Urinary bladder (tissue), 4 donors: ENCODE data around the gene PSME3IP1. TPM values are rescaled to one million over a fixed set of nuclear protein-coding genes. Genes with fewer than 3 reads are reported as not detected.

Experiments used
- DNase-seq: peaks from one replicate; pipeline ENCODE4 v3.0.0-alpha.2; 2015; ENCODE audit errors: extremely low spot score
- H3K27ac ChIP-seq: one replicate; pipeline ENCODE4 v1.5.1; 2013; ENCODE audit warnings: low read depth, mild to moderate bottlenecking, moderate library complexity
- H3K36me3 ChIP-seq: one replicate; pipeline ENCODE4 v1.6.1; 2013; ENCODE audit warnings: mild to moderate bottlenecking, moderate library complexity; ENCODE audit not compliant: insufficient read depth
- H3K4me1 ChIP-seq: one replicate; pipeline ENCODE4 v1.6.1; 2013; ENCODE audit warnings: mild to moderate bottlenecking, moderate library complexity; ENCODE audit not compliant: insufficient read depth
- H3K4me3 ChIP-seq: one replicate; pipeline ENCODE4 v1.5.1; 2013; ENCODE audit warnings: low read depth, low read length
- WGBS: extraction: QIAGEN DNeasy Blood & Tissue Kit; methylation state at CpG from one replicate; pipeline ENCODE4 v1.1.7; 2013; 5-methylcytosine and 5-hydroxymethylcytosine counted together
- polyA plus RNA-seq: library from polyadenylated mRNA; stranded (reverse); fragments of 200-250 nt; gene quantifications from one replicate; pipeline ENCODE4 v1.2.3, GENCODE V29; 2013
- total RNA-seq: library from RNA; depleted of rRNA; stranded (reverse); fragments of >200 nt; gene quantifications from one replicate; pipeline ENCODE4 v1.2.3, GENCODE V29; 2014
- donor health status: healthy with polysubstance abuse.
- donor health status: healthy.

The PSME3IP1 gene
- total and polyA plus RNA-seq, 2 donors: 61.8 to 63.1 TPM

DNA sequence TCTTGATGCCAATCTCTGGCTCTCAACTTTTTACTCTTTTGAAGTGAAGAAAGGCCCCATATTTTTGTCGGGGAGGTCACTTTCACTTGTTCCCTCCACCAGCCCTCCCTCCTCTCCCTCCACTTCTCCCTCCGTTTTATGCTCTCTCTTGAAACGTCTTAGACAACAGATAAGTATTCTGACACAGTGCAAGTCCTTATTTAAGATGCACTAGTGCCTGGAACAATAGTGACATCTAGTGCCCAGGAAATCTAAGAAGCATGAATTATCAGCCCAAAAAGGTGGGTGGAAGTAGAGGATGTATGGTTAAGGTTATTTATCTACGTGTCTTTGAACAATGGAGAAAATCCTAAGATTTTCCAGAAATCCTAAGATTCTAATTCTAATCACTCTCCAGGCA lies 17.9 kb downstream of the PSME3IP1 start:
- Histone ChIP-seq H3K4me1 (no peaks in the 10 kb centered on the region), H3K36me3 (peaks cover 10% of the 10 kb centered on the region), H3K27ac (no peak overlapping the region), H3K4me3 (no peak overlapping the region)
- DNase-seq: no peak
- WGBS: 13% methylated on average over 4 of the region's 4 CpGs

DNA sequence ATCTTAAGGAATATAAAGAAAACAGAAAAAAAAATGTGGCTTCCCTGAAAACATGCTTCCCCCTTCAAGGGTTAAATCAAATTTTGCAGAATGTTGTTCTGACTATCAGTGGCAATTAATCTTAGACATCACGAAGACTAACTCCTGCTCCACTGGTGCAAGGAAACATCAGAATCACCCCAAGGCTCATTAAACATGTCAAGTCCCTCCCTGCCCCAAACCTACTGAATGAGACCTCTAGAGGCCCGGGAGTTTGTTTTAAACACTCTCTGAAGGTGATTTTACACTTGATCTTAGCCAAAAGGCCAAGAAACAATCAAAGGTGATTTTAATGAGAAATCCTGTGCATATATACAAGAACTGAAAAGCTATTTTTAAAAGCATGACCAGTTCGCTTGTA lies 18.3 kb downstream of the PSME3IP1 start:
- Histone ChIP-seq H3K36me3 (peaks cover 10% of the 10 kb centered on the region), H3K4me3 (no peak overlapping the region), H3K4me1 (no peaks in the 10 kb centered on the region), H3K27ac (no peak overlapping the region)
- WGBS: 67% methylated on average over 3 of the region's 3 CpGs
- no peak for DNase-seq

DNA sequence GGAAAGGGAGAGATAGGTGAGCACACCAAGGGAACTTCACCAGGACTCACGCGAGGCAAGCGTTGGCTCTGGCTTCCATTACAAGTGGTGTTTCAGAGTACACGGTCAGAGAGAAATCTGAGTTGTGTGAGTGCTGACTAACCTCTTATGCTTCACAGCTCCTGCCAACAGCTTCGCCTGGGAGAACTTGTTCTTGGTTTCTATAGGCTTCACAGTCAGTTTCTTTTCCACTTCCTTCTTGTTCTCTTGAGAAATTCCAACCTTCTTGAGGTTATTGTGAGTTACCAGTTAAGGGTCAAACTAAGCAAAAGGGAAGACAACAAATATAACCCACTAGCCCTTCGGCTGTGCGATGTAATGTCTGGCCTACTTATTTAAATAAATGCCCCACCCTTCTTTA lies 18.9 kb downstream of the PSME3IP1 start:
- WGBS: 83% methylated on average over 7 of the region's 7 CpGs
- no peak overlapping the region for H3K27ac ChIP-seq
- H3K36me3 ChIP-seq: peaks cover 10% of the 10 kb centered on the region

DNA sequence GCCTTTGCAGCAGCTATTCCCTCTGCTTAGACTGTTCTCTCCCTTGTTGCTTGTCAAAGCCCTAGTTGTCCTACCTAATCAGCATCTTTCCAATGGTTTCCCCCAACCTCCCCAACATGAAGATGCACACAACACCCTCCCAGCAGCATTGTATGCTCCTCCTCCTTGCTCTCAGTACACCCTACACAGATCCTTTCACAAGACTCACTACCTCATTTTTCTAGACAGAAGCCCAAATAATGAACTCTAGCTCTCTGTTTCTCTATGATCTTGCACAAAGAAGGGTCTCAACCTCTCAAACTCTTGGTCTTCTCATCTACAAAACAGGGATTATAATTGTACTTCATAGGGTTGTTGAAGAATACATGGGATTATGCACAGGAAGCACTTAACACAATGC lies 19.4 kb downstream of the PSME3IP1 start:
- DNase-seq: no peak
- Histone ChIP-seq H3K27ac (no peak overlapping the region), H3K4me3 (no peak overlapping the region), H3K36me3 (peaks cover 6% of the 10 kb centered on the region), H3K4me1 (no peaks in the 10 kb centered on the region)

More for the DNA sequence above, 18.9 kb downstream of the PSME3IP1 start:
- no peak for DNase-seq
- Histone ChIP-seq H3K4me3 (no peak overlapping the region), H3K4me1 (no peaks in the 10 kb centered on the region)

DNA sequence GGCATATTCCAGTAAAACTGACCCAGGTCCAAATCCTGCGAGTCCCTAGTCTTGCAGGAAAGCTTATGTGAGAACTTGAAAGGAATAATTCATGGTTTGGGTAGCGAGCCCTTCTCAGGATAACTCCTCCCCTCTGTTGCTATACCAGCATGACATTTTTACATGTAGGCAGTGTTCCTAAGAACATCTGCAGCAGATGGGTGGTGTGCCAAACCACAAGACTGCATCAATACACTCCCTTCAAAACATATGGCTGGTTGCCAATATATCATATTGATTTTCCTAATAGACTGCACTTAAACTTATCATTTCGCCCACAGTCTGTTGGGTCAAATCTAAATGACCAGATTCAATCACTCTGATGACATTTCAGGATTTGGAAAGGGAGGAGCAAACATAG lies 19.9 kb downstream of the PSME3IP1 start:
- H3K27ac ChIP-seq: no peak overlapping the region
- H3K36me3 ChIP-seq: peaks cover 6% of the 10 kb centered on the region

DNA sequence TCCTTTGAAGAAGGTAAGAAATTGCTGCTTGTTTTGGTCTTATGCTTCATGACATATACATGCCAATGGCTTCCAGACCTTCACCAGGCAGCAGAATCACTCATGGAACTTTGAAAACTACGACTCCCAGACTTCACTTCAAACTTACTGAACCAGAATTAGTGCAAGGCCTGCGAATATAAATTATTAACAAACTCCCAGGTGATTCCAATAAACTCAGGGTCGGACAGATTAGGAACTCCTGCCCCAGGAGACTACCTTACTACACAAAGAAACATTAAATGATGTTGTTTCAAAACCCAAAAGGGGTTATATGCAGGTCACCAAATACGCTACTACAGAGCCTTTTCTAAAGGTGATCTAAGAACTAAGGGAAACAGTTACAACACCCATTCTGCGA lies 20.4 kb downstream of the PSME3IP1 start:
- H3K36me3 ChIP-seq: peaks cover 6% of the 10 kb centered on the region
- 91% methylated on average over 5 of the region's 5 CpGs for WGBS
- no peak for DNase-seq
- no peak overlapping the region for H3K27ac ChIP-seq
- no peaks in the 10 kb centered on the region for H3K4me1 ChIP-seq
- H3K4me3 ChIP-seq: no peak overlapping the region

More for the DNA sequence above, 19.9 kb downstream of the PSME3IP1 start:
- H3K4me3 ChIP-seq: no peak overlapping the region
- DNase-seq: no peak
- WGBS: 83% methylated on average over 3 of the region's 3 CpGs
- no peaks in the 10 kb centered on the region for H3K4me1 ChIP-seq

DNA sequence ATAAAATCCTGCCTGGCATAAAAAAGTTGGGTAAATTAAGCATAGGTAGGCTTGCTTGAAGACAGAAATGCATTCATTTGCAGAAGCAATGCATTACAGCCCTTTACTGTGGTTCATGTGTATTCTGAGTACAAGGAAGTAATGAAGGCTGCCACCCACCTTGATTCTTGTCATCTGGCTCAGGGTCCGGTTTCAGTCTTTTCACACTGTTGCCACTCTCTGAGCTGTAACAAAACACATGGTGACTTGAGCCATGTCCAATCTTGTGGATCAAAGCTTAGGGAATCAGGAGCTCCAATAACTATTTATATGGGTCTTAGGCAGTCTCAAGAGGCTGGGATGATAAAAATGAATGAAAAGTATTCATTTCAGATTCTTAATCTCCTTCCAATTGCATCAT lies 22.0 kb downstream of the PSME3IP1 start:
- Histone ChIP-seq H3K27ac (no peak overlapping the region), H3K36me3 (peaks cover 5% of the 10 kb centered on the region), H3K4me3 (no peak overlapping the region), H3K4me1 (no peaks in the 10 kb centered on the region)
- DNase-seq: no peak
- WGBS: 42% methylated on average over 1 of the region's 1 CpG

DNA sequence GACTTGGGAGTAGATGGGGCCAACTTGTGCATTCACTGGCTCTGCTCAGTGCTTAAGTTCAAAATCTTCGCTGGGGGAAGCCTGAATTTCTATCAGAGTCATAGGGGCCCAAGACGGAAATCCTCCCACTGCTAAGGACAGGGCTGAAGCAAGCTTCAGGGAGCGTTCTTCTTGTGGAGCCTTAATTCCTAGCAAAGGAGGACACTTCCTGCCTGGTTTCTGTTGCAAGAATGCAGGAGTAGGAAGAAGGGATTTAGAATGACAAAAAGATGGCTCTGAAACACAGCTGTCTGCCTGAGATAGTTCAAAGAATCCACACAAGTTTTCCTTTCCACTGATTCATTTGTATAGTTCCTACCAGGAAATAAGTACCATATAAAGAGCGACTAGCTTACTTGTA lies 26.4 kb downstream of the PSME3IP1 start:
- Histone ChIP-seq H3K27ac (no peak overlapping the region), H3K36me3 (peaks cover 3% of the 10 kb centered on the region), H3K4me3 (no peak overlapping the region), H3K4me1 (no peaks in the 10 kb centered on the region)
- WGBS: 74% methylated on average over 4 of the region's 4 CpGs
- no peak for DNase-seq

DNA sequence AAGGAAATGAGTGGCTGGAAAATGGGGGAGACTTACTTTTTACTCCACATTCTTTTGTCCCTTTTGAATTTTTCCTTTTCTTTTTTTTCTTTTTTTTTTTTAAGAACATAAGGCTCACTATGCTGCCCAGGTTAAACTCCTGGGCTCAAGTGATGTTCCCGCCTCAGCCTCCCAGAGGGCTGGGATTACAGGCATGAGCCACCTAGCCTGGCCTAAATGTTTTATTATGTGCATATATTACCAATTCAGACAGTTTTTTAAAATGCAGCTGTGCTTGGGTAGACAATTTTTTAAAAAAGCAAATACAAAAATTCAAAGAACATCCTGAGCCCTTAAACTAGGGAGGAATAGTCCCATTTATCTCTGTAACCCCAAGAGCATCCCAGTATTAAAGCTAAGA lies 28.3 kb downstream of the PSME3IP1 start:
- H3K36me3 ChIP-seq: no peaks in the 10 kb centered on the region
- H3K27ac ChIP-seq: no peak overlapping the region
- 100% methylated on average over 1 of the region's 1 CpG for WGBS
- DNase-seq: no peak
- no peak overlapping the region for H3K4me3 ChIP-seq
- no peaks in the 10 kb centered on the region for H3K4me1 ChIP-seq

DNA sequence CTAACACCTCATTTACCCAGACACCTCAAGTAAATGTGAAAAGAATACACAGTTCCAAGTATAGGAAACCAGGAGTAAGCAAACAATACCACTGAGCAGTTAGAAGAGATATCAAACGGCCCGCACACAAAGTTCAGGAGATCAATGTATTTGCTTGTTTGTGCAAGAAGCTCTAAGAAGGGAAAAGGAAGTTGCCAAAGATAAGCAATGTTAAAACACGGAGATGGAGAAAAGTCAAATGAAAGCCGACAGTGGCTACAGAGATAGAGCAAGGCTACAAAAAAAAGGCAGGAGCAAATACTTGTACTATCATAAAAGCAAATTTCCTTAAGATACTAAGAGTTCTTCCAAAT lies 29.5 kb downstream of the PSME3IP1 start:
- Histone ChIP-seq H3K4me1 (no peaks in the 10 kb centered on the region), H3K4me3 (no peak overlapping the region), H3K27ac (no peak overlapping the region), H3K36me3 (no peaks in the 10 kb centered on the region)
- DNase-seq: no peak
- 71% methylated on average over 4 of the region's 4 CpGs for WGBS

DNA sequence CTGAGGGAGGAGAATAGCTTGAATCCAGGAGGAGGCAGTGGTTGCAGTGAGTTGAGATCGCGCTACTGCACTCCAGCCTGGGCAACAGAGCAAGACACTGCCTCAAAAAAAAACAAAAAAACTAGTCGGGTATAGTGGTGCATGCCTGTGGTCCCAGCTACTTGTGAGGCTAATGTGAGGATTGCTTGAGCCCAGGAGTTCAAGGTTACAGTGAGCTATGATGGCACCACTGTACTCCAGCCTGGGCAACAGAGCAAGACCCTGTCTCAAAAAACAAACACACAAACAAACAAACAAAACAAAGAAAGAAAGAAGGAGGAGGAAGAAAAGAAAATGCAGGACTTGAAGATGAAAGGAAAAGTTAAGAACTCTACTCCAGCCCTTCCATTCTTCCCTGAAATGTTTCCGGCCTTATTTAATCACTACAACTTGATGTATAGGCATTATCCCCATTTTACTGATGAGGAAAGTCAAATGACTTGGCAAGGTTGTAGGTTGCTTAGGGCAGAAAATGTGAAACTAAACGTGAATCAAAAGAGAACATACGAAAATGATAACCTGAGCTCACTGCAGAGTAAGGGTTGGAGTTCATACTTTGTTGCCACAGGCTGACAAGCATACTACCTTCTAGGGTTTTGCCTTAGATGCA lies 30.0 kb downstream of the PSME3IP1 start:
- no peak overlapping the region for H3K27ac ChIP-seq
- WGBS: 89% methylated on average over 6 of the region's 6 CpGs
- H3K4me3 ChIP-seq: no peak overlapping the region
- no peak for DNase-seq
- no peaks in the 10 kb centered on the region for H3K4me1 ChIP-seq
- no peaks in the 10 kb centered on the region for H3K36me3 ChIP-seq

DNA sequence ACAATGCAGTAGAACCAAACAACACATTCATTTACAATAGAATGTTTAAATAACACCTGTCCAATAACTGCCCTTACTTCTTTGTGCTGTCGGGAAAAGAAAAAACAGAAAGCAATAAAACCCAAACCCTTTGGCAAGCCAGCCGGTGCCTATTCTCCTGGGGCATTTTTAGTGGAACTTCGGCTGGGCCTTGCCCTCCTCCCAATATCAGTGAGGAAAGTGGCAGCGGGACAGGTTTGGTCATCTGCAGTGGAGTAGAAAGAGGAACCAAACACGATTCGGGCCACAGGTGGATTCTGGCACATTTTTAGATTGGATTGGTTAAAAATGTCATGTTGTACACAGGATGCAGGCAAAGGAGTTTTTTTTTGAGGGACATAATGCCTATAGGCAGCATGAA lies 32.0 kb downstream of the PSME3IP1 start:
- no peaks in the 10 kb centered on the region for H3K4me1 ChIP-seq
- H3K27ac ChIP-seq: no peak overlapping the region
- 86% methylated on average over 6 of the region's 6 CpGs for WGBS
- no peaks in the 10 kb centered on the region for H3K36me3 ChIP-seq
- H3K4me3 ChIP-seq: no peak overlapping the region
- DNase-seq: no peak

DNA sequence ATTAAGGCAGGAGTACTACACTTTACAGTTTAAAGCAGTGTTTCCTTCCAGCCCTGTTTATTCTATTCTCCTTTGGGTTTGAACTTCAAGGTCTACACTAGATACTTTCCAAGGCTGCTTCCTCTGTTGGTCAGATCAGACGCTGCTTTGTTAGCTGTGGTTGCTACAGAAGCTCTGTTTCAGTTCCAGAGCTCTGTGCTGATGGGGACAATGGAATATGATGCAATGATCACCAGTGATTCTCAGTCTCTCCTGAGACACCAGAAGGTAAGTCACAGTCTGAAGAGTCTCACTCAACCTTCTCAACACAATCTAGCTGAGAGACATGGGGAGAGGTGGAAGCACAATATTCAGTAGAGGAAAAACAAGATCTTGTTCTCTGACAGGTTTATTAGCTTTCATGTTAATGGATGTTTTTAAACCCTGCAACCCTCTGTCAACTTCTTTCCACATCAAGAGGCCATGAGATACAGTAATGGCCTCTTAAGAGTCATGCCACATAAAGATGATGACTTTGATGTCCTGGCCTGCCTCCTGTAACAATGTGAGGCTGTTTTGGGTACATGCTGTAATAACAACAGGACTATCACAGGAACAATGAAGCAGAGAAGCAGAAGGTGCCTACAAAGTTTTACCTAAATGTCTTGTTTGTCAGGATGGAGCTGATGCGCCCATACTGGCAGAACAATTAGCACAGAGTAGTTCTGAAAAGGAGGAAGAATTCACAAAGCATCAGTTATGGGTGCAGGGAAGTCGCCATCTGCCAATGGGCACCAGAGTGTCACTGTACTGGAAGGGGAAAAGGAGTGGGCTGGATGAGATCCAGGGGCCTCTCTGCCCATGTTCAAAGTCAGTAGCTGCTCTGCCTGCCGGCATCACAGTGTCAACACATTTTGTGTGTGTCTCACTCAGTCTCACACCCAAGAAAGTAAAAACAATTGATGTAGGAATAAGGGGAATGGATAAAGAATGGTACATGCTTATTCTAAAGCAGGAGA lies 33.4 kb downstream of the PSME3IP1 start:
- WGBS: 75% methylated on average over 4 of the region's 4 CpGs
- H3K4me3 ChIP-seq: no peak overlapping the region
- H3K36me3 ChIP-seq: no peaks in the 10 kb centered on the region
- no peak for DNase-seq
- H3K4me1 ChIP-seq: no peaks in the 10 kb centered on the region
- H3K27ac ChIP-seq: no peak overlapping the region

DNA sequence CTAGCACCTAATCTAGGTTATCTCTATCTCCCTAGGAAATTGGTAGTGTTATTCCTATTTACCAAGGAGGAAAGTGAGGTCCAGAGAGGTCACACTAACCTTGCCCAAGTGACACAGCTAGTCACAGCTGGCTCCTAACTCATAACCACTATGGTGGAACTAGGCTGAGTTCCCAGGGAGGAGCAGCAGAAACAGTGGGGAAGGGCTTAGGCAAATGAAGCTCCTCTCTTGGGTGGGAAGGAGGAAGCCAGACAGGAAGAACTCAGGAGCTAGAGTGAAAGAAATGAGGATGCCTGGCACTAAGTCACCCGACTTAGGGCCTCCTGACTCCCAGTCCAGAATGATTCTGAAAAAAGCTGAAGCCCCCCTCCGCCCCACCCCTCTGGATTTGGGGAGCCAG lies 34.5 kb downstream of the PSME3IP1 start:
- Histone ChIP-seq H3K4me1 (no peaks in the 10 kb centered on the region), H3K27ac (no peak overlapping the region), H3K4me3 (no peak overlapping the region), H3K36me3 (no peaks in the 10 kb centered on the region)
- no peak for DNase-seq
- 74% methylated on average over 2 of the region's 2 CpGs for WGBS
